ENCODE data around the gene ZNF69.
"Not testable (repeated sequence)": the region's sequence is repeated elsewhere in the genome, so short reads cannot be mapped to it uniquely, and the experiment has no call there.

The ZNF69 gene

GRCh38 chr19:11894851-11895250 lies 7.3 kb downstream of the ZNF69 start:
- no peak for DNase-seq (ENCODE audit: low spot score)

DNA sequence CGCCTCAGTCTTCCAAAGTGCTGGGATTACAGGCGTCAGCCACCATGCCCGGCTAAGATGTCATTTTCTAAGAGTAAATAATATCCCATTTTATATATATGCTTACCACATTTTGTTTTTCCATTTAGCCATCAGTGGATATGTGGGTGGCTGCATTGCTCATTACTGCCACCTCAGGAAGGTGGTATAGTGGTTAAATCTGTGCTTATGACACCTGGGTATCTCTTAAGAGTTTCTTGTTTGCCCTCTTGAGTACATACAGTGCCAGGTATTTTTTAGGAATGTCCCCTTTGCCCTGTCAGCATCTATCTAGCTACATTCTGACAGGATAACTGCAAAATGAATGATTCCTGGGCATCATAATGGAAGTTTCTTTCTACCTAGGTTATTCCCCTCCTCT lies 14.6 kb downstream of the ZNF69 start:
- no peak for DNase-seq (ENCODE audit: low spot score)

GRCh38 chr19:11905928-11906327 lies 18.3 kb downstream of the ZNF69 start:
- DNase-seq (ENCODE audit: low spot score), result no peak

GRCh38 chr19:11911937-11912336 lies 24.4 kb downstream of the ZNF69 start:
- DNase-seq (ENCODE audit: low spot score), result not testable (repeated sequence)

GRCh38 chr19:11914417-11915051 lies 27.0 kb downstream of the ZNF69 start:
- not testable (repeated sequence) for DNase-seq (ENCODE audit: low spot score)

GRCh38 chr19:11921852-11922495 lies 34.4 kb downstream of the ZNF69 start:
- DNase-seq (ENCODE audit: low spot score), result no peak

- DNase-seq (ENCODE audit: low spot score), result peak; percentile 97
Observed at GRCh38 chr19:11924886-11925650, 37.5 kb downstream of the ZNF69 start, which contains the start of gene ZNF700. ZNF700 (plus strand) TSS chr19:11925107; CDS start chr19:11925211, 104 bp downstream.

DNA sequence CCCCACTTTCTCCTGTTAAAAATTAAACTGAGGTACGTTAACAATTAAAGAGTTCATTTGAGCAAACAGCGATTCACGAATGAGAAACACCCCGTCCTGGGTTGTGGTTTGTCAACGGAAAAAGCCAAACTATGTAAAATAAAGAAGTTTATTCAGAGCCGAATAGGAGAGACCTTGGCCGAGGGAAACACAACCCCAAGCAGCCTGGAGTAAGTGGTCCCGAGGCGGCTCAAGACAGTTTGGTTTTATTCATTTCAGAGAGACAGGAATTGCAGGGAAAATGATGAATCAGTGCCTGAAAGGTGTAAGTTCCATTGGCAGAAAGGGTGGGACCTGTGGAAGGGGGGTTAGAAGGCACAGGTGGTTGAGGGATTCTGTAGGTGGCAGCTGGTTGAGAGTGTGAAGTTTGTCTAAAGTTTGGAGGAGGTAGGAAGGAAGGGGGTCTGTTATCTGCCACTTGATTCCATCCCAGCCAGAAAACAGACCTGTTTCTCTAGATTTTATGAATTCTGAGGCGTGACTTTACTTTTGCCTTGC lies 38.1 kb downstream of the ZNF69 start:
- not testable (repeated sequence) for DNase-seq (ENCODE audit: low spot score)

DNA sequence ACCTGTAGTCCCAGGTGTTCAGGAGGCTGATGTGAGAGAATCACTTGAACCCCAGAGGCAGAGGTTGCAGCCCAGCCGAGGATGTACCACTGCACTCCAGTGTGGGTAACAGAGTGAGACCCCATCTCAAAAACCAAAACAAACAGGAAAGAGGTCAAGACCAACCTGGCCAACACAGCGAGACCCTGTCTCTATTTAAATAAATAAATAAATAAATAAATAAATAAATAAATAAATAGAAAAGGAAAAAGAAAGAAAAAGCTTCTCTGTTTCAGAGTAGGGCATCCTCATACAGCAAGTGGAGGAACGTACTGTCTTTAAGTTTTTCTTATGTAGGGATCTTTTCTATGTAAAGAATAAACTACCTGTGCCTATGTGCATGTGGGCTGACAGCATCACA lies 39.6 kb downstream of the ZNF69 start:
- no peak for DNase-seq (ENCODE audit: low spot score)

DNA sequence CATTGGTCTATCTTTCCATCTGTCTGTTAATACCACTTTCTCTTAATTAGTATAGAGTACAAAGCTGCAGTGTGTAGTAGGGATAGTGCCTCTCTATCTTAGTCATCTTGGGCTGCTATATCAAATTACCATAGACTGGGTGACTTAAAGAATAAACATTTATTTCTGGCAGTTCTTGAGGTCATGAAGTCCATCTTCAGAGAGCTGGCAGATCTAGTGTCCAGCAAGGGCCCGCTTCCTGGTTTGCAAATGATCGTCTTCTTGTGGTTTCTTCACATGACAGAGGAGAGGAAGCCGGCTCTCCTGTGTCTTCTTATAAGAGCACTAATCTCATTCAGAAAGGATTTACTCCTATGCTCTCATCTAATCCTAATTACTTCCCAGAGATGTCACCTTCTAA lies 43.5 kb downstream of the ZNF69 start:
- no peak for DNase-seq (ENCODE audit: low spot score)

- DNase-seq (ENCODE audit: low spot score), result no peak
Observed at GRCh38 chr19:11931513-11931912, 43.9 kb downstream of the ZNF69 start.

- DNase-seq (ENCODE audit: low spot score), result not testable (repeated sequence)
Observed at GRCh38 chr19:11935829-11936228, 48.2 kb downstream of the ZNF69 start.

DNA sequence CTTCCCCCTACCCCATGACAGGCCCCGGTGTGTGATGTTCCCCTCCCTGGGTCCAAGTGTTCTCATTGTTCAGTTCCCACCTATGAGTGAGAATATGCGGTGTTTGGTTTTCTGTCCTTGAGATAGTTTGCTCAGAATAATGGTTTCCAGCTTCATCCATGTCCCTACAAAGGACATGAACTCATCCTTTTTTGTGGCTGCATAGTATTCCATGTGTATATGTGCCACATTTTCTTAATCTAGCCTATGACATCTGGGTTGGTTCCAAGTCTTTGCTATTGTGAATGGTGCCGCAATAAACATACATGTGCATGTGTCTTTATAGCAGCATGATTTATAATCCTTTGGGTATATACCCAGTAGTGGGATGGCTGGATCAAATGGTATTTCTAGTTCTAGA lies 50.8 kb downstream of the ZNF69 start:
- not testable (repeated sequence) for DNase-seq (ENCODE audit: low spot score)

- DNase-seq (ENCODE audit: low spot score), result not testable (repeated sequence)
Observed at GRCh38 chr19:11941361-11941887, 53.8 kb downstream of the ZNF69 start.

GRCh38 chr19:11942008-11942842 lies 54.6 kb downstream of the ZNF69 start:
- DNase-seq (ENCODE audit: low spot score), result no peak

- no peak for DNase-seq (ENCODE audit: low spot score)
Observed at GRCh38 chr19:11942843-11943108, 55.2 kb downstream of the ZNF69 start.

DNA sequence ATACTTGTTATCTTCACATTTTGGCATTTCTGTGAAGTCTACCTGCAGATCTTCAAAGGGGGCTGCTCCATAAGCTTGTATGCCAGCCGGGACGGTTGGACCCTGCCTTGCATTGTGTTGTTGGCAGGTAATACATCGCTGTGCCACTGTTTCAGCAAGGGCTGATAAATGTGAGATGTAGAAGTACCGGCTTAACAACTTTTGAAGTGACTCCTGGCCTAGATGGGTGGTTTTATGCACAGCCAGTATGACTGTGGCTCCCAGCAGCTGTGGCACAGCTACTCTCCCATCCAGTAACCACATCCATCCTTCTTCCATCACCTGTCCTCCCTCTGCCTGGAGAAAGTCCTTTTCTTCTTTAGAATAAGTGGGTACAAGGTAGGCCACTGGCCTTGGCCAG lies 57.1 kb downstream of the ZNF69 start:
- DNase-seq (ENCODE audit: low spot score), result no peak

- DNase-seq (ENCODE audit: low spot score), result no peak
Observed at GRCh38 chr19:11948646-11949045, 61.1 kb downstream of the ZNF69 start.

DNA sequence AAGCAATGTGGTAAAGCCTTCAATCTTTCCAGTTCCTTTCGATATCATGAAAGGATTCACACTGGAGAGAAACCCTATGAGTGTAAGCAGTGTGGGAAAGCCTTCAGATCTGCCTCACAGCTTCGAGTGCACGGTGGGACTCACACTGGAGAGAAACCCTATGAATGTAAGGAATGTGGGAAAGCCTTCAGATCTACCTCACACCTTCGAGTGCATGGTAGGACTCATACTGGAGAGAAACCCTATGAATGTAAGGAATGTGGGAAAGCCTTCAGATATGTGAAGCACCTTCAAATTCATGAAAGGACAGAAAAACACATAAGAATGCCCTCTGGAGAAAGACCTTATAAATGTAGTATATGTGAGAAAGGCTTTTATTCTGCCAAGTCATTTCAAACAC lies 61.6 kb downstream of the ZNF69 start:
- no peak for DNase-seq (ENCODE audit: low spot score)

DNA sequence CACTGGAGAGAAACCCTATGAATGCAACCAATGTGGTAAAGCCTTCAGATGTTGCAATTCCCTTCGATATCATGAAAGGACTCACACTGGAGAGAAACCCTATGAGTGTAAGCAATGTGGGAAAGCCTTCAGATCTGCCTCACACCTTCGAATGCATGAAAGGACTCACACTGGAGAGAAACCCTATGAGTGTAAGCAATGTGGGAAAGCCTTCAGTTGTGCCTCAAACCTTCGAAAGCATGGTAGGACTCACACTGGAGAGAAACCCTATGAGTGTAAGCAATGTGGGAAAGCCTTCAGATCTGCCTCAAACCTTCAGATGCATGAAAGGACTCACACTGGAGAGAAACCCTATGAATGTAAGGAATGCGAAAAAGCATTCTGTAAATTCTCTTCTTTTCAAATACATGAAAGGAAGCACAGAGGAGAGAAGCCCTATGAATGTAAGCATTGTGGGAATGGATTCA lies 62.1 kb downstream of the ZNF69 start:
- DNase-seq (ENCODE audit: low spot score), result not testable (repeated sequence)

- no peak for DNase-seq (ENCODE audit: low spot score)
Observed at GRCh38 chr19:11950312-11950711, 62.7 kb downstream of the ZNF69 start.

Data from activated CD4-positive, alpha-beta T cell treated with anti-CD3 and anti-CD28 coated beads, Interleukin-2, Interleukin-4, amounts not matched to agents 100 ng/mL and 50 ng/mL, durations not matched to agents 16 hours and 8 hours (primary cell).